Thoracic aorta (tissue), 2 donors: ENCODE results near the gene EED. TPM values are rescaled to one million over a fixed set of nuclear protein-coding genes. Genes with fewer than 3 reads are reported as not detected.

Experiments used
- ATAC-seq: fragments of 150-250 bp; one replicate; pipeline ENCODE4 v1.8.0; 2017; ENCODE audit warnings: low read depth; ENCODE audit not compliant: insufficient number of reproducible peaks, low FRiP score
- DNase-seq: peaks from one replicate; pipeline ENCODE4 v3.0.0-alpha.2; 2020; ENCODE audit warnings: low spot score
- H3K27ac ChIP-seq, 2 donors: fragments of 200-600 bp; sonication (generic); 1 replicate in 1 of 2; 2 replicates in 1 of 2; pipeline ENCODE4 v1.5.1; 2016; ENCODE audit warnings: mild to moderate bottlenecking in 2 of 2, moderate library complexity in 2 of 2
- H3K27me3 ChIP-seq: fragments of 200-600 bp; sonication (generic); replicated peaks from 2 replicates; pipeline ENCODE4 v1.6.0; 2016; ENCODE audit warnings: mild to moderate bottlenecking; ENCODE audit not compliant: insufficient read depth
- H3K36me3 ChIP-seq: fragments of 200-600 bp; sonication (generic); one replicate; pipeline ENCODE4 v1.5.1; 2016
- H3K4me1 ChIP-seq, 2 donors: fragments of 200-600 bp; sonication (generic); 1 replicate in 1 of 2; 2 replicates in 1 of 2; pipeline versions ENCODE4 v1.5.1 to v1.6.0; 2016; ENCODE audit warnings: low read depth in 2 of 2, mild to moderate bottlenecking in 1 of 2; ENCODE audit not compliant: control insufficient read depth in 1 of 2
- H3K4me3 ChIP-seq: fragments of 200-600 bp; sonication (generic); 2 replicates; pipeline ENCODE4 v1.5.1; 2016; ENCODE audit warnings: mild to moderate bottlenecking
- H3K9me3 ChIP-seq: fragments of 200-600 bp; sonication (generic); 2 replicates; pipeline ENCODE4 v1.5.1; 2016
- total RNA-seq, 2 donors: library from RNA; depleted of rRNA; stranded (reverse); fragments of >200 nt; gene quantifications; one replicate each; pipeline versions ENCODE4 v1.1.0 to v1.2.3, GENCODE V29; 2016
- TF ChIP-seq, protein P1 (sequence below): fragments of 200-600 bp; sonication (generic); IDR thresholded peaks from one replicate; pipeline ENCODE4 v1.5.1; 2019; ENCODE audit warnings: antibody characterized with exemption

The EED gene, protein sequence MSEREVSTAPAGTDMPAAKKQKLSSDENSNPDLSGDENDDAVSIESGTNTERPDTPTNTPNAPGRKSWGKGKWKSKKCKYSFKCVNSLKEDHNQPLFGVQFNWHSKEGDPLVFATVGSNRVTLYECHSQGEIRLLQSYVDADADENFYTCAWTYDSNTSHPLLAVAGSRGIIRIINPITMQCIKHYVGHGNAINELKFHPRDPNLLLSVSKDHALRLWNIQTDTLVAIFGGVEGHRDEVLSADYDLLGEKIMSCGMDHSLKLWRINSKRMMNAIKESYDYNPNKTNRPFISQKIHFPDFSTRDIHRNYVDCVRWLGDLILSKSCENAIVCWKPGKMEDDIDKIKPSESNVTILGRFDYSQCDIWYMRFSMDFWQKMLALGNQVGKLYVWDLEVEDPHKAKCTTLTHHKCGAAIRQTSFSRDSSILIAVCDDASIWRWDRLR
- total RNA-seq, result 10 to 100 TPM; 19.0 to 22.4 TPM

DNA sequence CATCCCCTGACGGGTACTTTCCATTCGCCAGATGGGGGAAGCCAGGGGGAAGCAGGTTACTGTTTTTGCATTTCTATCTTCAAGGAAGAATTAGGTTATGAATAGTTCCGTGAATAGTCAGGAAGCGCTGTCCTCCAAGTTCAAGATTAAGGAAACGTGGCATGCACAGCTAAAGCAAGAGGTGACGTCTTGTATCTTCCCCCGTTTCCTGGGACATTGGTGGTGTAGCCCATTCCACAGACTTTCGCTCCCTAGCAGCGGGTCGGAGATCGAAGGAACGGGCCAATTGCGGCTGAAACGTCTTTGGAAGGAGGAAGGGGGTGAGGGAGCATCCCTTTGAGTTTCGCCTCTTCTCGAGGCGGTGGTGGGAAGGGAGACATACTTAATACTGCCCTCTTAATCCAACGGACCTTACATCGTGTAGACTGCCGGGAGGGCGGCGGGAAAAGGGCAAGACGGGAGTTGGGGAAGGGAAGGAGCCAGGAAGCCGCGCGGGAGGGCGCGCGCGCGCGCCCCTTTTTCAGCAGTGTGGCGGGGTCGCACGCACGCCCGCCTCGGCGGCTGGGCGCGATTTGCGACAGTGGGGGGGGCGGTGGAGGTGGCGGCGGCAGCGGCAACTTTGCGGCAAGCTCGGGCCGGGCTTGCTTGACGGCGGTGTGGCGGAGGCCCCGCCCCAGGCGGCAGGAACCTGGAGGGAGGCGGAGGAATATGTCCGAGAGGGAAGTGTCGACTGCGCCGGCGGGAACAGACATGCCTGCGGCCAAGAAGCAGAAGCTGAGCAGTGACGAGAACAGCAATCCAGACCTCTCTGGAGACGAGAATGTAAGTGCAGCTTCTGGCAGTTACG lies at the start of gene EED:
Gene EED, plus strand, starts transcription at position 232 of the 847 bp plus-strand sequence. Its CDS starts 477 bp downstream, at position 709.
- no peaks in the 10 kb centered on the region for H3K27me3 ChIP-seq

GRCh38 chr11:86194998-86195397 lies 49.6 kb upstream of the EED start:
- TF ChIP-seq, protein P1, sequence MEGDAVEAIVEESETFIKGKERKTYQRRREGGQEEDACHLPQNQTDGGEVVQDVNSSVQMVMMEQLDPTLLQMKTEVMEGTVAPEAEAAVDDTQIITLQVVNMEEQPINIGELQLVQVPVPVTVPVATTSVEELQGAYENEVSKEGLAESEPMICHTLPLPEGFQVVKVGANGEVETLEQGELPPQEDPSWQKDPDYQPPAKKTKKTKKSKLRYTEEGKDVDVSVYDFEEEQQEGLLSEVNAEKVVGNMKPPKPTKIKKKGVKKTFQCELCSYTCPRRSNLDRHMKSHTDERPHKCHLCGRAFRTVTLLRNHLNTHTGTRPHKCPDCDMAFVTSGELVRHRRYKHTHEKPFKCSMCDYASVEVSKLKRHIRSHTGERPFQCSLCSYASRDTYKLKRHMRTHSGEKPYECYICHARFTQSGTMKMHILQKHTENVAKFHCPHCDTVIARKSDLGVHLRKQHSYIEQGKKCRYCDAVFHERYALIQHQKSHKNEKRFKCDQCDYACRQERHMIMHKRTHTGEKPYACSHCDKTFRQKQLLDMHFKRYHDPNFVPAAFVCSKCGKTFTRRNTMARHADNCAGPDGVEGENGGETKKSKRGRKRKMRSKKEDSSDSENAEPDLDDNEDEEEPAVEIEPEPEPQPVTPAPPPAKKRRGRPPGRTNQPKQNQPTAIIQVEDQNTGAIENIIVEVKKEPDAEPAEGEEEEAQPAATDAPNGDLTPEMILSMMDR, result no peak
- no peak overlapping the region for H3K27ac ChIP-seq
- peaks cover 3 to 17% of the 10 kb centered on the region in 2 donors for H3K4me1 ChIP-seq
- no peak overlapping the region for H3K4me3 ChIP-seq
- no peaks in the 10 kb centered on the region for H3K36me3 ChIP-seq
- no peaks in the 10 kb centered on the region for H3K9me3 ChIP-seq
- DNase-seq (no peak), ATAC-seq (no peak)
- no peaks in the 10 kb centered on the region for H3K27me3 ChIP-seq

More for the DNA sequence above, at the start of gene EED:
- peak within 1 kb of the TSS; percentile 98 for H3K4me3 ChIP-seq
- H3K9me3 ChIP-seq, result no peaks in the 10 kb centered on the region
- peak; percentile 63 for DNase-seq
- TF ChIP-seq, protein P1, result no peak
- peak within 1 kb of the TSS; percentile 99 for H3K27ac ChIP-seq
- H3K36me3 ChIP-seq, result no peaks in the 10 kb centered on the region
- peak; percentile 91 for ATAC-seq
- H3K4me1 ChIP-seq, result peaks cover 21 to 25% of the 10 kb centered on the region in 2 donors

DNA sequence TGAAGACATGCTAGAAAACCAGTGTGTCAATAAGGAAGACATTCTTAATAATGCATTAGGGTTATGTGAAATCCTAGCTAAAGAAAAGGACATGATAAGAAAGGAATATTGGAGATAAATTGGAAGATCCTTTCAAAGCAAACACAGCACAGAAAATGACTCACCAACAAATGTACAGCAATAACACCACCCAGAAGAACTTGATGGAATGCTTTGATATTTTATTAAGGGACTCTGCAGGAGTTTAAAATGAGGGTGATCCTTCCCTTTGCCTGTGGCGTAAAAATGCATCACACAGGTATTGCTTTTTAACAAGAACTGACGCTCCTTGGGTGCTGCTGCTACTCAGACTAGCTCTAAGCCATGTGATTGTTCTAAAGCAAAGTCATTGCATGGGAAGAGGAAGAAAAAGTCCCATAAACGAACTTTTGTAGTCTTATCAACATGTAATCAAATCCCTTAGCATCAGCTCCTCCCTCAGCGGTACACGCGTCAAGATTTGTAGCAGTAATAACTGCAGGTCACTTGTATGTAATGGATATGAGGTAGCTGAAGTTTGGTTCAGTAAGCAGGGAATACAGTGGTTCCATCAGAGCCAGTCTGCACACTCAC lies 48.4 kb upstream of the EED start:
- DNase-seq (no peak), ATAC-seq (no peak)
- TF ChIP-seq, protein P1, result no peak
- Histone ChIP-seq H3K27ac (no peak overlapping the region), H3K9me3 (no peaks in the 10 kb centered on the region), H3K27me3 (no peaks in the 10 kb centered on the region), H3K4me3 (no peak overlapping the region), H3K4me1 (peaks cover 3 to 17% of the 10 kb centered on the region in 2 donors), H3K36me3 (no peaks in the 10 kb centered on the region)

DNA sequence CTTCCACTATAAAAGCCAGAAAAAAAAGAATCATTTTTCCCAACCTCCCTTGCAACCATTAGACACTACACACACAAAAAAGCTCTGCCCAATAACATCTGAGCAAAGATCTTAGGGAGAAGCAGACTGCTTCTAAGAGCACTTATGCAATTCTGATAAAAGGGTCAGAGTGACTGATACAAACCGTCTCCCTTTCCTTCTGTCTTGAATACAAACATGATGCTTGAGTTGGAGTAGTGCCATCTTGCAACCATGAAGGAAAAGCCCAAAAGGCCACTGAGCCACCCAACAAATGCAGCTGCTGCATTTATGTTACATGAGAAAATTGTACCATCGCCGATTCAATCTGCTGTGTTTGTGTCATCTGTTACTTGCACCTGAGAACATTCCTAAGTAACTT lies 47.6 kb upstream of the EED start:
- Histone ChIP-seq H3K4me1 (peaks cover 3 to 17% of the 10 kb centered on the region in 2 donors), H3K27ac (no peak overlapping the region), H3K4me3 (no peak overlapping the region), H3K36me3 (no peaks in the 10 kb centered on the region), H3K27me3 (no peaks in the 10 kb centered on the region), H3K9me3 (no peaks in the 10 kb centered on the region)
- DNase-seq, result no peak
- TF ChIP-seq, protein P1, result no peak
- ATAC-seq, result no peak
